ENCODE results near the gene SMCHD1.
"Not testable (repeated sequence)": the region's sequence is repeated elsewhere in the genome, so short reads cannot be mapped to it uniquely, and the experiment has no call there.

DNA sequence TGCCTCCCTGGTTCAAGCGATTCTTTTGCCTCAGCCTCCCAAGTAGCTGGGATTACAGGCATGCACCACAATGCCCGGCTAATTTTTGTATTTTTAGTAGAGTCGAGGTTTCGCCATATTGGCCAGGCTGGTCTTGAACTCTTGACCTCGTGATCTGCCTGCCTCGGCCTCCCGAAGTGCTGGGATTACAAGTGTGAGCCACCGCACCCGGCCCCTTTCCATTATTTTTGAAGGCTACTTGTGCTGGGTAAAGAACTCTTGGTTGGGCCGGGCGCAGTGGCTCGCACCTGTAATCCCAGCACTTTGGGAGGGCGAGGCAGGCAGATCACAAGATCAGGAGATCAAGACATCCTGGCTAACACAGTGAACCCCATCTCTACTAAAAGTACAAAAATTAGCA is 23.4 kb downstream of the SMCHD1 start:
- TF ChIP-seq, protein P1, sequence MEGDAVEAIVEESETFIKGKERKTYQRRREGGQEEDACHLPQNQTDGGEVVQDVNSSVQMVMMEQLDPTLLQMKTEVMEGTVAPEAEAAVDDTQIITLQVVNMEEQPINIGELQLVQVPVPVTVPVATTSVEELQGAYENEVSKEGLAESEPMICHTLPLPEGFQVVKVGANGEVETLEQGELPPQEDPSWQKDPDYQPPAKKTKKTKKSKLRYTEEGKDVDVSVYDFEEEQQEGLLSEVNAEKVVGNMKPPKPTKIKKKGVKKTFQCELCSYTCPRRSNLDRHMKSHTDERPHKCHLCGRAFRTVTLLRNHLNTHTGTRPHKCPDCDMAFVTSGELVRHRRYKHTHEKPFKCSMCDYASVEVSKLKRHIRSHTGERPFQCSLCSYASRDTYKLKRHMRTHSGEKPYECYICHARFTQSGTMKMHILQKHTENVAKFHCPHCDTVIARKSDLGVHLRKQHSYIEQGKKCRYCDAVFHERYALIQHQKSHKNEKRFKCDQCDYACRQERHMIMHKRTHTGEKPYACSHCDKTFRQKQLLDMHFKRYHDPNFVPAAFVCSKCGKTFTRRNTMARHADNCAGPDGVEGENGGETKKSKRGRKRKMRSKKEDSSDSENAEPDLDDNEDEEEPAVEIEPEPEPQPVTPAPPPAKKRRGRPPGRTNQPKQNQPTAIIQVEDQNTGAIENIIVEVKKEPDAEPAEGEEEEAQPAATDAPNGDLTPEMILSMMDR (IDR thresholded peaks at IDR 0.05): not testable (repeated sequence)
- not testable (repeated sequence) for TF ChIP-seq POLR2A (IDR thresholded peaks at IDR 0.05)

All from lower leg skin (tissue), 3 donors.